Right renal pelvis (tissue), 4 donors: ENCODE measurements around the gene GLP2R. TPM values are rescaled to one million over a fixed set of nuclear protein-coding genes. Genes with fewer than 3 reads are reported as not detected.
A peak's percentile ranks its signal among the peaks of the same experiment; 100 is the strongest.

ENCODE experiments used
- DNase-seq, 4 donors: peaks; one replicate each; pipeline ENCODE4 v3.0.0-alpha.2; 2013; ENCODE audit warnings: low read depth in 4 of 4, low spot score in 3 of 4, missing footprints in 1 of 4
- polyA plus RNA-seq, 4 donors: library from polyadenylated mRNA; unstranded; fragments of 120-200 nt; gene quantifications; one replicate each; pipeline ENCODE4 v1.2.1, GENCODE V29; 2013; ENCODE audit not compliant: insufficient read length in 4 of 4

GLP2R gene
- polyA plus RNA-seq, 4 donors: 0.04 to 0.09 (median 0.06) TPM; not detected in 1

DNA sequence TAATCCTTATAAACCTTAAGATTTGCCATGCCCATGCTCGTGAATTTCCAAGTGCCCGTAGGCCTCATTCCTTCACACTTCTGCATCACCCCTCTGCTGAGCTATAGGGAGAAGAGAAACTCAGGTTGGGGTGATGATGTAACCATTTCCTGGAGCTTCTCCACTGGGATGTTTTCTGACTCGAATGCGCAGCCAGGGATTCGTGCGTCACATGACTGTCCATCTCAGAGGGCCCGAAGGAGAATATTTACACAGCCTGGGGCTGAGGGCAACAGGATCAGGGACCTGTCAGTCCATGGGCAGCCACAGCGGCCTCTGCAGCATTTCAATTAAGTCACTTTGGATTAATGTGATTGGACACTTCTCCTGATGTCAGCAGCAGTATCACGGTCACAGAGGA lies 12.6 kb upstream of the GLP2R start:
- DNase-seq: no peak

DNA sequence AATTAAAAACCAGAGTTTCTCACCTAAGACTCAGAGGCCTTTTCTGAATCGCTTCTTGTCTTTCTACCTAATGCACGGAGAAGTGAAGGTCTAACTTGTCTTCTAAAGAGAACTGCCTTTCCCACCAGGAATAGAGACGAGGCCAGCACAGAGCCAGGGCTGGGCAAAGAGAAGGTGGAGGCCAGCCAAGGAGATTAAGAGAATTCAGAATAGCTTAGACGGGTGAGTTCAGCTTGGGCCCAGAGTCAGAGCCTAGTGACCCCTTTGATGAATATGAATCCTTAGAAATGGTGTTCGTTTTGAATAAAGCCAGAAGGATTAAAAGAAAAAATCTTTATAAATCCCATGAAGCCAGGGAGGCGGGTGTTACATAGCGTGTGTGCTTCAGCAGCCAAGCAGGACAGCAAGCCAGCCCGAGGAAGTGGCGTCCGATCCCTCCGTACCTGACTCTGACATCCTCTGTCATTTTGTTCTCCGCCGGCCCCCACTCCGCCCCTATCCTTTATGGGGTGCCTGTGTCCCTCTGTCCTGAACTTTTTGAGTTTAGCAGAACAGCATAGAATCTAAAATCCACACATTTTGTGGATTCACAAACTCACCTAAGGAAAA lies 11.3 kb upstream of the GLP2R start:
- no peak for DNase-seq

DNA sequence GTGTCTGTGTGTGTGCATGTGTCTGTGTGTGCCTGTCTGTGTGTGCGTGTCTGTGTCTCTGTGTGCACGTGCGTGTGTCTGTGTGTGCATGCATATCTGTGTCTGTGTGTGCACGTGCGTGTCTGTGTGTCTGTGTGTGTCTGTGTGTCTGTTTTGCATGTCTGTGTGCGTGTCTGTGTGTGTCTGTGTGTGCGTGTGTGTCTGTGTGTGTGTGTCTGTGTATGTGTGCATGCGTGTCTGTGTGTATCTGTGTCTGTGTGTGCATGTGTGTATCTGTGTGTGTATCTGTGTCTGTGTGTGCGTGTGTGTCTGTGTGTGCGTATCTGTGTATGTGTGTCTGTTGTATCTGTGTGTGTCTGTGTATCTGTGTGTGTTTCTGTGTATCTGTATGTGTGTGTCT lies 9.3 kb upstream of the GLP2R start:
- no peak for DNase-seq

DNA sequence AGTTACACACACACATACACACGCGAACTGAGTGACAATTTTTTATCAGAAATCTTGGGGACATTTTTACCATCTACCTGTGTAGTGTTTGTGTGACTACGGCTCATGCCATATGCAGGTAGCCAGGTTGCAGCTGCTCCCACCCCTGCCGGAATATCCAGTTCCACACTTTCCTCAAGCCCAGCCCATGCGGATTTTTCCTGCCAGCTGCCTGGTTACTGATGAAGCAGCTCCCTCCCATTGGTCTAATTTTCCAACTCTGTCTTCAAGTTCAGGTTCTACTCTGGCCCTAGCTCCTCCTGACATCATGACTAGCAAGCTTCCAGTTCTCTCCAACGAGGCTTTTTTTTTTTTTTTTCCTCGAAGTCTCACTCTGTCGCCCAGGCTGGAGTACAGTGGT lies 8.6 kb upstream of the GLP2R start:
- peak in 3 of 4 donors; percentile 28 to 40 (median 39) for DNase-seq

DNA sequence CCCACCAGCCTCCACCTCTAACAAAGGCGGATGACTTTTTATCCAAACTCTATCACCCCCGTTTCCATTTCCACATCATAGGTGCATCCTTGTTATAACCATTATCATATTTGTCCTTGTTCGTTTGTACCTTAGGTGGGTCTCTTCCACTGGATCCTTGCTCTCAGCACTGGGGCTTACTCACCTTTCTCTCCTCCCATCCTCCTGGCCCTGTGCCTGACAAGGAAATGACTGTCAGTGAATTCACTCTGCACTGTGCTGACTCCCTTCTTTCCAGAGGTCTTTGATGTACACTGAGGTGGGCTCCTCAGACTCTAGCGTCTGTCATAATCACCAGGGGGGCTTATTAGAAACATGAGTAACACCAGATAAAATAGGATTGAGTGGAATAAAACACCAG lies 7.0 kb upstream of the GLP2R start:
- no peak for DNase-seq

DNA sequence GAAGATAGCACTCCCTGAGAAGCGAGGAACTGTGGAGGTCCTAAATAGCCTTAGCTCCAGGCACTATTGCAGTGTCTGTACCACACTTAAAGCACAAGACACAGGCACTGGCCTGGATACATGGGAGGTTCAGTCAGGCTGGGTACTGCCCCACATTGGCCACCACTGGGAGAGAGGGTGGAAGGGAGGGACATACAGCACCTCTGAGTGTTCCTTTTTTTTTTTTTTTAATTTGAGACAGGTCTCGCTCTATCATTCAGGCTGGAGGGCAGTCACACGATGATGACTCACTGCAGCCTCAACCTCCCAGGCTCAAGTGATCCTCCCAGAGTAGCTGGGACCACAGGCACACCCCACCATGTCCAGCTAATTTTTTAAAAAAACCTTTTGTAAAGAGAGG lies 5.3 kb upstream of the GLP2R start:
- DNase-seq: no peak

DNA sequence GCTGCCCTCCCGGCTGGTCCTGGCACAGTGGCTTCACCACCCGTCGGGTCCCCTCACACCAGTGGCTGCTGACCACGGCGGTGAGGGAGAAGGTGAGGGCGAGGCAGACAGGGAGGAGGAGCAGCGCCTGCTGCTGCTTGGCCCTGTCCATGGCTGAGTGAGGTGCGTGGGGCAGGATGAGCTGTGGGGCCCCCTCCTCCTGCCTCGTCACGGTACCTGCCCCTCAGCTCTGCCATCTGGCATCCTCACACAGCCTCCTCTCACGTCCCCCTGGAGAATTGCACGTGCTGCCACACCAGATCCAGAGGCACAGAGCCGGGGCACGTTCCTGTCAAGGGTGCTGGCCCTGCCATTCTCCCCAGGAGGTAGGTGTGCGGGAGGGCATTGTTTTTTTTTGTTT lies 3.8 kb upstream of the GLP2R start, which contains the start of gene GSG1L2:
TSS of gene GSG1L2 (minus strand) at position 159 of the 400 bp plus-strand sequence. CDS start at position 151, 8 bp downstream.
- no peak for DNase-seq

DNA sequence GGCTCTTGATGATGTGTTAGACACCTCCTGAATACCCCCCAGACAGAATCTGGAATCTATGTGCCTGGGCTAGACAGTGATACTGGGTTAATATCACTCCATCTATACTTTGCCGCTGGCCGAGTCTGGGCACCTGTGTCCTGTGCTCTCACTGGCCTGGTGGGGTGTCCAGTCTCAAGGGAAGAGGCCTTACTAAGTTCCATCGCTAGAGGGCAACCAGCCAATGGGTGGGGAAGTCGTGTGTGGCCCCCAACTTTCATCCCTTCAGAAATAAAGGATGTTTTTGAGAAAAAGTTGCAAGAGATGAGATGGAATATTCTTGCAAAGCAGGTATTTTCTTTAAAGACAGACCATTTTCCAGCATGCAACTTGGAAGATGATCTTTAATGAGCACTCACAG lies 1.6 kb upstream of the GLP2R start:
- no peak for DNase-seq

DNA sequence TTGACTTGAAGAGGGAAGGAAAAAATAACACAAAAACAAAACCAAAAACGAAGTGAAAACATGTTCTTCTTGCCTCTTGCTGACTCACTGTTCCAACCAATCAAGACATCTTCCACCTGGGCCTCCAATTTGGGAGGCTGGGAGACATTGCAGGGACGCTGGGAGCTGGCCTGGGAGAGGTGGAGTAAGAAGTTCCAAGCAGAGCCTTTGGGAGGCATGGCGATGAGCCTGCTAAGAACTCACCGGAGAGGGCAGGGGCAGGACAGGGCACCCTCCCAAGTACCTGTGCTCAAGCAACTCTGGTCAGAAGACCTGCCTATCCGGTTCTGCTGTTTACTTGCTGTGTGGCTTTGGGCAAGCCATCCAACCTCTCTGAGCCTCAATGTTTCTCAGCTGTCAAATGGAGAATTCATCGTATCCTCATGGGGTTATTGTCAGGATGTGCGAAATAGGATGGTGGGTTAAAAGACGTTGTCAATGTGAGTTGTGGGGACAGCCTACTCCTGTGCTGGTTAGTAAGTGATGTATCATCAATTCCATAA lies 856 bp upstream of the GLP2R start:
- DNase-seq: no peak

DNA sequence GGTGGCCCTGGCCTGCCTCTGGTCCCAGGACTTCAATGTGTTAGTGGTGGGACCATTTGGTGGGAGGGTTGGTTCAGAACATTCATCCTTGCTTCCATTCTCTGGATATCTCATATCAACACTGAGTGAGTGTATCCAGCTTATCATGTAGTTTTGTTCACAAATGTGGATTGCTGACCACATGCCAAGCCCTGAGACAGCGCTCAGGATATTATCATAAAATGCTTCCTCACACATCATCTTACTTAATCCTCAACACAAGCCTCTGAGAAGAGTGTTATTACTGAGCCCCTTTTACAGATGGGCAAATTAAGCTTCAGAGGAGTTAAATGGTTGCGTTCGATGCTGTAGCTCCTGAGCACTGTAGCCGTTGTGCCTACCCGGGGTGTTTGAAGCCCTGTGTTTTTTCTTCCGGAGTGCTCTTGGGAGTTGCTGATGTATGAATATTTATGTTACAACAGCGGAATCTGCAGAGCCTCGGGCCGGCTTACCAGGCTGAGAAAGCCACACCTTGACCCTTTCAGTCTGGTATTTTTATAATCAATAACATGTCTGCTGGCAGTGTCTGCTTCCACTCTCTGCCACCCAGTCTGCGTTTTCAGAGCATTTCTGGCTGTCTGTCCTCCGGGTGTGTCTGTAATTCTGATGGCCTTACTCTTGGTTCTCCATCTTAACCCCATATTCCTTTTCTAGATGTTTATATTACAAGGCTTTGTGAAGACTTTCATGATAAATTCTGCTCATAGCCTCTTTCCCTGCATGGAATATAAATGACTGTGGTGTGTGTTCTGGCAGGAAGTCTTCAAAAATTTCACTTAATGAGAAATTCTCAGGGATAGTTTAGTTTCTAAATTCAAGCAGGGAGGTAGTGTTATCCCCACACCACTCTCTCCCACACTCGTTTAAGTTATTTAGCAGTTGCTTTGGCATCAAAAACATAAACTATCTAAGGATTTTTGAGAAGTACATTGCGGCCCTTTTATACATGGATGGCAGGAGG lies 2.9 kb downstream of the GLP2R start:
- DNase-seq: no peak

DNA sequence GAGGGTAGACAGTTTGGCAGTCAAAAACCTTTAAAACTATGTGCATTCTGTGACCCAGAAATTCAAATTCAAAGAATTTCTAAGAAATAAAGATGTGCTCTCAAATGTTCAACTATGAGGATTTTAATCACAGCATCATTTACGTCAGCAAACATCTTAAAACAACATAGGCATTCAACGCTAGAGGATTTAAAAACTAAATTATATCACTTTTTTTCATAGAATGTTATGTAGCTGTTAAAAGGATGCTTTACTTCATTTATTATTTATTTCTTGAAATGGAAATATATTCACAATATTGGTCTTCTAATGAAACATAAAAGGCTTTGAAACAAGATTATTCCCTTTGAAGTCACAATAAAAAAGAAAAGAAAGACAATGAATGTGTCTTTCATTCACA lies 3.6 kb downstream of the GLP2R start:
- DNase-seq: no peak

DNA sequence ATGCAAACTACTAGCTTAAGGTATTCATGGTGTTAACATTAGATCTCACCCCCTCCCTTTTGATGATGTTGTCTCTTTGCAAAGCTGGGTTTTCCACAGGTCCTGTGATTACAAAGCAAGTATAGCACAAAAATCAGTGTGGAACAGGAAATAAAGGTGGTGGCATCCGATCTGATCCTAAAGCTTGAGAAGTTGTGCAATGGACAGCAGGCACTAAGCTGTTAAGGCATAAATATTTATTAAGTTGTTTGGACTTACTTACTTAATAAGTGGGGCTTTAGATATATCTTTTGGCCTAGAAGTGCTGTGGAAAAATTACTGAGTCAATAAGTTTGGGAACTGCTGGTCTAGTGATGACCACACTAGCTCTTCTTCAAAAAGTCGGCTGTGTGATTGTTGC lies 5.0 kb downstream of the GLP2R start:
- DNase-seq: no peak

DNA sequence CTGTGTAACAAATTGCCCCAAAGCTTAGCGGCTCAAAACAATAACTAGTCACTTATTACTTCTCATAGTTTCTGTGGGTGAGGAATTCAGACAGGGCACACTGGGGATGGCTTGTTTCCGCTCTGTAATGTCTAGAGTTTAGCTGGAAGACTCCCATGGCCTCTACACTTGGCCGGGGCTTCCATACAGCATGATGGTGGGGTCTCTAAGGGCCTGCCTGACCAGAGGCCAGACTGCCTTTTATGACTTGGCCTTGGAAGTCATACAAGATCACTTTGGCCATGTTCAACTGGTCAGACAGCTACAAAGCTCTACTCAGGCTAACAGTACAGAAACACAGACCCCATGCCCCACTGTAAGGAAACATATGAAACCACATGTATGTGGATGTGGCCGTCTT lies 8.2 kb downstream of the GLP2R start:
- no peak for DNase-seq

DNA sequence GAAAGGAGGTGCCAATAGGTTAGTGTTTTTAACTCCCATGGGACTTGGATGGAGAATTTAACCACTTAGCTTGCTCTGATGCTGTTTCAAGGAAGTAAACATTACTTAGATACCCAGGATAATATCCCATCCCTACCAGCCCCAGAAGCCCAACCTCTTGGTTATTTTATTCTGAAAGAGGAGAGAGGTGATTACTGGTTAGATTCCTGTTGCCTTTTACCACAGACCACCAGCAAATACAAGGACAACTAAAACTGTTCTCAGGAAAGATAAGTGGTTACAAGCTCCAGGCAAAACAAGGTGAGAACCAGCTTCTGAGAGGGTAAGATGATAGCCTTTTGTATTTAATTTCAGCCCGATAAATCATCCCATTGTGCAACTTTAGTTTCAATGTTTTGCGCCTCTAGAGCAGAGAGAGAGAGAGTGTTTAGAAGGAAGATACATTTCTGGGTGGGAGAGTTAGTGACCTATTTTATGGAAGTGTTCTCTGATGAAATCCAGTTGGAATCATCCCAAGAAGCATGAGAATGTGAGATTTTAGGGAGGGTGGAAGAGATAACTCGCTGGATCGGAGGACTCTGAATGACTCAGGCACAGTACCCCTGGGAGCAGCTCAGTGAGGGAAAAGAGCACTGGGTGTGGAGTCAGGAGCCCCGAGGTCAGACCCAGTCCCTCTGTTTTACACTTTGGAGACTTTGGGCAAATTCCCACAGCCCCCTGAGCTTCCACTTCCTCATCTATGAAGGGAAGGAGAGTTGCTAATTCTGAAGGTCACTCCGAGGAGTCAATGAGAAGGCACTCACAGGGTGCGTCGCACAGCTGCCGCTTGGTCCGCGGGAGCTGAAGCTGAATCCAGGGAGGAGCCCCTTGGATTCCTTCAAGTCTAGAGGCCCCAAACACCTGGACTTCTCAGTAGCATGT lies 12.1 kb downstream of the GLP2R start:
- DNase-seq: no peak

DNA sequence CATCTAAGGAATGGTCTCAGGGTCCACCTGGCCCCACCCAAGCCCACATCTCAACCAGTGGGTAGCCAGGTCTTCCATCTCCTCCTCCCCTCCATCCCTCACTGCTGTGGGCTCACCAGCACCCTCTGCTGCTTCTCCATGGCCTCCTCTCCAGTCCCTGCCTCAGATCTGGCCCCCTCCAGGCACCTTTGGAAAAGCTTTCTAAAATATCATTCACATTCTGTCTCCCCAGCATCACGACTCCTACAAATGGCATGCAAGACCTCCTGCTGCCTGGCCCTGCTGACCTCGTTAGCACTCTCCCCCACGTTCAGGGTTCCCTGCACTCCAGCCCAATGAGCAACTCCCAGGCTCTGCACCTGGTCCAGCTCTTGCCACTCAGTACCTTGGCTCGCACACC lies 13.7 kb downstream of the GLP2R start:
- DNase-seq: no peak

DNA sequence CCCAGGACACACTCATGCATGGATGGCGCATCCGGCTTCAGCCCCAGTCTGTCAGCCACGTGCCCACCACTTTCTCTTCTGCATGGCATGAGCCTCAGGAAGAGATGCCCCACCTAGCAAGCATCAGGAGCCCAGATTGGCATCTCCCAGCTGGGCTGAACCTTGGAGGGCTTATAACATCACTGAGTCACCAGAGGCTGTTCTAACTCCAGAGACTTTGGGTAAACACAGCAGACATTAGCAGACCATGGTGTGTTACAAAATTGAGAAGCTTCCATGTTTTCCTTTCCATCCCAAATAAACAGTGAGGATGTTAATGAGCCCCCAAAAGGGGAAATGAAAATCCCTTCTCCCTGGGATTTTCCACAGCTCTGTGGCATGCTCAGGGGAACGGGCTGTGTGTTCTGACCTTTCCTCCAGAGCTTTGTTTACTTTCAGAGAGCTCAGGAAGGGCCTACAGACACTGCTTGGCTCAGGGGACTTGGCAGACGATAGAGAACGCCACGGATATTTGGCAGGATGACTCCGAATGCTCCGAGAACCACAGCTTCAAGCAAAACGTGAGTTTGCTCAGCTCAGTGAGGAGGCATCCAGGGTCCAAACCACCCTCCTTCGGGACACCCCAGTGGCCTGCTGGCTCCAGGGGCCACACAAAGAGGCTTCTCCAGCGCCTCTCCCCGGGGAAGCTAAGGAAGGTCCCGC lies 16.5 kb downstream of the GLP2R start:
- no peak for DNase-seq

DNA sequence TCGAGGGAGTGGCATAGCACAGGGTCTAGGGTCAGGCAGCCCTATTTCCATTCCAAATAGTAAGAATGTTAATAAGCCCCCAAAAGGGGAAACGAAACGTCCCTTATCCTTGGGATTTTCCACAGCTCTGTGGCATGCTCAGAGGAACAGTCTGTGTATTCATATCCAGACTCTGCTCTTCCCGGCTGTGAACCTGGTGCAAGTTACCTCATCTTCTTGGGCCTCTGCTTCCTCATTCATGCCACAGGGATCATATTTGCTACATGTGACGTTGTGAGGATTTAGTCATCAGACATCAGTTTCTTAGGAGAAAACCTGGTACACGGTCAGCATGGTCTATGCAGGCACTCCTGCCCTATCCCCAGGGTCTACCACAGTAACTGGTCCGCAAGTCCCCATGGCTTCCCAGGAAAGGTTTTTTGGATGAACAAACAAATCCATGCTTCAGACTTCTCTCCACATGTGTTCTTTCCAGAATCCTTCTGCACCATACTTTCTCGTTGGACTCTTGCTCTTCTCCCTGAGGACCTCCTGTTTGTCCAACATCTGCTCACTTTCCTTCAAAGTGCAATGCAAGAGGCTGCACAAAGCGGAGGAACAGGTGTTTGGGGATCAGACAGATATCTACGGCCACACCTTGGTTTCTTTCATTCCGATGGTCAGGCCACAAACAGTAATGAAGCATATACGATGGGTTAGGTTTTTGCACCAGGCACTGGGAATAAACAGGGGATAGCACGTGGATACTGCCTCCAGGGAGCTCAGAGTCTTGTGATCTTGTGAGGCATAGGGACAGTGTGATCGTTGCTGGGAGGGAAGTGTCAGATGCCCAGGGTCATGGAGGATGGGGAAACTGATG lies 17.7 kb downstream of the GLP2R start:
- no peak for DNase-seq

DNA sequence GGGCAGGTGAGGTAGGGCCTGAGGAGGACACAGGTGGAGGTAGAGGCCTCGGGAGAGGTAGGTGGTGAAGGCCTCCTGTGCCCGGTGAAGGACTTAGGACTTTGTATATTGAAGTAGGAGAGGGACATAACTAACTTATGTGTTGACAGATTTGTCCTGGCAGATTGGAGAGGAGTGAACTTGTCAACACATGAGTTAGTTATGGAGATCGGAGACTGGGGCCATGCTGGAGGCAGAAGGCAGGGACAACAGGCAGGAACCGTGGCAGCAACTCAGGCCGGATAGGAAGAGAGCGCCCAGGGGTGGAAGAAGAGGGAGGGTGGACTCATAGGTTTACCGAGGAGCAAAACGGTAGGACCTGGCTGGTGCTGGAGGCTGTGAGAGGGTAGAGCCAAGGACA lies 18.4 kb downstream of the GLP2R start:
- DNase-seq: no peak

DNA sequence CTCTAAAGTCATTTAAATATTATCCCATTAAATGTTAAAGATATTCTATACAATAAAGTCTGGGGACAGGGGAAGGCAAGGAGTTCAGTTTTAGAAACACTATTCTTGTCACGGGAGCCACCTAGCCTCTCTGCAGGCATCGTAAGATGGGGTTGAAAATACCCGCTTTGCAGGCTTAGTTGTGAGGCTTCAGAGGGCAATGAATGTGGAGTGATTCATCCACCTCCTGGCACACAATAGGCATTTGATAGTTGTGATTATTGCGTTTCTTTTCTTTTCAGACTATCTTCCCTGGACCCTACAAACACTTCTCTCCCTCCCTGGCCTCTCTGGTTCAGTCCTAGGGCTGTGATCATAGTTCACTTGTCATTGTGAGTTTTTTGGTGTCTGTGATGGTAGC lies 19.6 kb downstream of the GLP2R start:
- DNase-seq: no peak
